Measurements from ENCODE around the gene GPLD1.

DNA sequence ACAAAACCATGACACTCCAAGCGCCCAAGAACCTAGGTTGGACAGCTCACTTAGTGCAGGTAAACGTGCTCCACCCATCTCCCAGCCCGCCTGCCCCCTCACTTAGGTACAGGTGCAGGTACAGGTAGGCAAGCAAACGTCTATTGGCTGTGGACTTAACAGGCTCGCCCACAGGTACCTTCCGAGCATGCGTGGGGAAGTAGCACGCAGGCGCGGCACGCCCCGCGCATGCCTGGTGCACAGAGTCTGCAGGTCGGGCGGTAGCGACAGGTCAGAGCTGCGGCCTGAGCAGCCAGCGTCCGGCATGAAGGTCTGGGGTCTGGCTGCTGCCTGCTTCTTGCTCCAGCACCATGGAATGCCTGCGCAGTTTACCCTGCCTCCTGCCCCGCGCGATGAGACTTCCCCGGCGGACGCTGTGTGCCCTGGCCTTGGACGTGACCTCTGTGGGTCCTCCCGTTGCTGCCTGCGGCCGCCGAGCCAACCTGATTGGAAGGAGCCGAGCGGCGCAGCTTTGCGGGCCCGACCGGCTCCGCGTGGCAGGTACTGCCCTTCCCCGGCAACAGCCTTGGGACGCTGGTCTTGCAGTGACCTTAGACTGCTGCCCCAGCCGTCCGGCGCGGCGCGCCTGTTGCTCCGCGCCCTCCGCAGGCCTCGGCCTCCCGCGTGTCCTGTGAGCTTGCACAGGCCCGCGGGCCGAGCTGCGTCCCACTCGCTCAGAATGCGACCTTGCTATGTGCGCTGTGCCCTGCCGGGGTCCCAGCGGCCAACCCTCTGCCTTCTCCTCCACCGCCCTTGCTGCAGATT lies 86.5 kb downstream of the GPLD1 start, which contains the start of gene MRS2:
- no peak for TF ChIP-seq CTCF (IDR thresholded peaks at IDR 0.05; ENCODE audit: low read length)
- TF ChIP-seq EZH2phosphoT487 (IDR thresholded peaks at IDR 0.05; ENCODE audit: low read length), result no peak
- TF ChIP-seq EZH2 (optimal IDR thresholded peaks at IDR 0.05; ENCODE audit: low read depth, low read length), result no peak

Measured in MM.1S (cell line).